ENCODE measurements around the gene AHNAK2.

Gene AHNAK2

GRCh38 chr14:104980611-104981531, 2.7 kb upstream of the AHNAK2 start:
- Histone ChIP-seq H3K9me3 (ENCODE audit: control insufficient read depth, insufficient read depth, low read length) (no peaks in the 10 kb centered on the region), H3K27me3 (ENCODE audit: control insufficient read depth, low read length) (peaks cover 36% of the 10 kb centered on the region), H3K9me2 (replicated peaks; ENCODE audit: control insufficient read depth, low read length) (no peaks in the 10 kb centered on the region), H4K20me1 (ENCODE audit: control insufficient read depth, insufficient read depth, low read depth, low read length) (no peaks in the 10 kb centered on the region), H3K4me1 (ENCODE audit: control insufficient read depth, low read length) (peaks cover 15% of the 10 kb centered on the region), H3K36me3 (ENCODE audit: control insufficient read depth, low read length) (no peaks in the 10 kb centered on the region), H3F3A (ENCODE audit: control insufficient read depth, insufficient read depth) (no peaks in the 10 kb centered on the region), H3K4me2 (ENCODE audit: low read length) (no peak overlapping the region), H3K79me2 (ENCODE audit: control insufficient read depth, low read length) (no peaks in the 10 kb centered on the region), H3K27ac (ENCODE audit: low read depth, low read length) (no peak overlapping the region), H3K4me3 (ENCODE audit: low read length) (no peak overlapping the region)
- TF ChIP-seq EZH2phosphoT487 (IDR thresholded peaks at IDR 0.05; ENCODE audit: borderline replicate concordance, low read length) (no peak), CTCF (IDR thresholded peaks at IDR 0.05; ENCODE audit: low read depth, low read length, poor library complexity, severe bottlenecking) (no peak)

- Histone ChIP-seq H3F3A (ENCODE audit: control insufficient read depth, insufficient read depth) (no peaks in the 10 kb centered on the region), H3K4me3 (ENCODE audit: low read length) (no peak overlapping the region), H3K27me3 (ENCODE audit: control insufficient read depth, low read length) (peaks cover 45% of the 10 kb centered on the region), H3K36me3 (ENCODE audit: control insufficient read depth, low read length) (no peaks in the 10 kb centered on the region), H3K9me2 (replicated peaks; ENCODE audit: control insufficient read depth, low read length) (no peaks in the 10 kb centered on the region), H3K4me1 (ENCODE audit: control insufficient read depth, low read length) (peaks cover 17% of the 10 kb centered on the region), H3K4me2 (ENCODE audit: low read length) (no peak overlapping the region), H3K79me2 (ENCODE audit: control insufficient read depth, low read length) (no peaks in the 10 kb centered on the region), H3K9me3 (ENCODE audit: control insufficient read depth, insufficient read depth, low read length) (no peaks in the 10 kb centered on the region), H3K27ac (ENCODE audit: low read depth, low read length) (no peak overlapping the region), H4K20me1 (ENCODE audit: control insufficient read depth, insufficient read depth, low read depth, low read length) (no peaks in the 10 kb centered on the region)
- no peak for TF ChIP-seq EZH2phosphoT487 (IDR thresholded peaks at IDR 0.05; ENCODE audit: borderline replicate concordance, low read length)
- no peak for TF ChIP-seq CTCF (IDR thresholded peaks at IDR 0.05; ENCODE audit: low read depth, low read length, poor library complexity, severe bottlenecking)
These were observed 1.8 kb upstream of the AHNAK2 start for GRCh38 chr14:104979758-104980610.

- Histone ChIP-seq H3K4me2 (ENCODE audit: low read length) (no peak overlapping the region), H3K4me3 (ENCODE audit: low read length) (no peak overlapping the region)
These were observed 845 bp upstream of the AHNAK2 start for GRCh38 chr14:104978746-104979691.

More at GRCh38 chr14:104978746-104979691, 845 bp upstream of the AHNAK2 start:
- H3F3A ChIP-seq (ENCODE audit: control insufficient read depth, insufficient read depth): no peaks in the 10 kb centered on the region
- no peaks in the 10 kb centered on the region for H3K9me3 ChIP-seq (ENCODE audit: control insufficient read depth, insufficient read depth, low read length)
- no peak overlapping the region for H3K27ac ChIP-seq (ENCODE audit: low read depth, low read length)
- no peaks in the 10 kb centered on the region for H3K9me2 ChIP-seq (replicated peaks; ENCODE audit: control insufficient read depth, low read length)
- H3K27me3 ChIP-seq (ENCODE audit: control insufficient read depth, low read length): peaks cover 47% of the 10 kb centered on the region
- H3K4me1 ChIP-seq (ENCODE audit: control insufficient read depth, low read length): peaks cover 14% of the 10 kb centered on the region
- no peaks in the 10 kb centered on the region for H3K36me3 ChIP-seq (ENCODE audit: control insufficient read depth, low read length)
- H3K79me2 ChIP-seq (ENCODE audit: control insufficient read depth, low read length): no peaks in the 10 kb centered on the region
- H4K20me1 ChIP-seq (ENCODE audit: control insufficient read depth, insufficient read depth, low read depth, low read length): no peaks in the 10 kb centered on the region
- TF ChIP-seq EZH2phosphoT487 (IDR thresholded peaks at IDR 0.05; ENCODE audit: borderline replicate concordance, low read length) (no peak), CTCF (IDR thresholded peaks at IDR 0.05; ENCODE audit: low read depth, low read length, poor library complexity, severe bottlenecking) (no peak)

Measured in DOHH2 (cell line).